Endothelial cell of coronary artery (primary cell): ENCODE measurements around the gene SIRPB2. TPM values are rescaled to one million over a fixed set of nuclear protein-coding genes. Genes with fewer than 3 reads are reported as not detected.

Experiments used
- total RNA-seq: library from RNA; depleted of rRNA; stranded (reverse); fragments of >200 nt; gene quantifications from 2 replicates; pipeline ENCODE4 v1.2.3, GENCODE V29; 2014

The SIRPB2 gene
- 0.47 and 3.2 TPM in 2 replicates for total RNA-seq

DNA sequence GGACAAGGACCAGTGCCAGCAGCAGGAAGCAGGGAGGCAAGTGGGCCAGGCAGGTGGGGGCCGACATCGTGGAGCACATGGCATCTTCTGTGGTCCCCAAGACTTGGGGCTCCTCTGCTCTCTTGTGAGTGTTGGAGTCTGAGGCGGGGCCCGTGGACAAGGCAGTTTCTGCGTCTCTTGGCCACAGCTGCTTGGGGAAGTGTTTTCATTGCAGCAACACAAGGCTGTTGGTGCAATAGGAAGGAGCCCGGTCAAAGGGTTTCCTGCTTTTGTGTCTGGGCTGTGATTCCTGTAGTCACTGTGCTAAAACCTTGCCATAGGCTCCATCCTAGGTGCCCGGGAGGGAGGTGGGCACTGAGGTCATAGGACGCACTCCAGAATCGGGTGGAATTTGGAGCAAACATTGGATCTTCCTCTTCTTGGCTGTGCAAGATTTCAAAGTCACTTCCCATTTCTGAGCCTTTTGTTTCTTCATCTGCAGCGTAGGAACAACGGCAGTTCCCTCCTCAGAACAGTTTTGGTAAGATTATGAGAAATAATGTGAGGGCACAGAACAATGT, at the start of gene SIRPB2:
Gene SIRPB2, minus strand, starts transcription at position 140 of the 560 bp plus-strand sequence. Its CDS starts 61 bp downstream, at position 79.

DNA sequence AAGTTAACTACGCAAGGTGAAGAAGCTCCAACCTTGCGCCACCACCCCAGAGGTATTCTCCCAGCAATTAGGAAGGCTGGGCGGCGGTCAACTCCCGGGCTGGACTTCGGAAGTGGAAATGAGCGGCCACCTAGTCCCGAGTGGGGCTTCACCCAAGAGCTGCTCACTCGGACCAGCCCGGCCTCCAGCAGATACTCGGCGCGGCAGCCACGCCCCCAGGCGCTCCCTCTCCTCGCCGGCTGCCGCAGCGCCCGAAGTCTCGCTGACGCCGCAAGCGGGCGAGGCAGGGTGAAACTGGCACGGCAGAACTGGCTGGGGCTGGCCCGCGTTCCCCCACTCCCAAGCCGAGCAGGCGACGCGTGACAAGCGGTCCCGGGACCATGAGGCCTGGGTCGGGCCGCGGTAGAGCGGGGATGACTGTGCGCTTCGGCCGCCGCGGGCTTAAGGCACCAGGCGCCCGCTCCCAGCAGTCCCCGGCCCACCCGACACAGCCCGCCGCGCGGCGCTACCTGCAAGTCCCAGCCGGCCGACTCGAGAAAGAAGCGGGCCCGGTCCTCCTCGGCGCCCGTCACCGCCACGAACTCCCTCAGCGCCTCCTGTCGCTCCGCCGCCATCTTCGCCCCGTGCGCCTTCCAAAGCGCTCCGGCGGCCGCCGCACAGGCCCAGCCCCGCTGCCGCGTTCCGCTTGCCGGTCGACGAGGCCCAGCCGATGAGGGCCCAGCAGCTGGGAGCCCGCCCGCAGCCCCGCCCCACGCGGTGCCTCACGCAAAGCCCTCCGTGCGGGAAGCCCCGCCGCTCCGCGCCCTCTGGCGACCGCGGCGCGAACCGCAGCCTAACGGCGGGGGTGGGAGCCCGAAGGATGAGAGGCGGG, 24.8 kb downstream of the SIRPB2 start, which contains the start of gene NSFL1C:
Gene NSFL1C, minus strand, starts transcription at position 639 of the 871 bp plus-strand sequence. Its CDS starts 25 bp downstream, at position 614.

Other genes starting within 250 kb of the SIRPB2 start
- gene SNPH, start 225.1 kb downstream of the SIRPB2 start, total RNA-seq = 7.6 and 11.5 TPM in 2 replicates
- 3.2 and 8.1 TPM in 2 replicates for gene SDCBP2, start 162.3 kb downstream of the SIRPB2 start, total RNA-seq
- gene FKBP1A, start 98.4 kb downstream of the SIRPB2 start, total RNA-seq = 269 and 330 TPM in 2 replicates
- 29.2 and 34.0 TPM in 2 replicates for gene NSFL1C, start 24.6 kb downstream of the SIRPB2 start, total RNA-seq
- gene SIRPD, start 66.3 kb upstream of the SIRPB2 start, total RNA-seq = 0.09 TPM in 1 of 2 replicates, not detected in the other
- 0.81 and 1.0 TPM in 2 replicates for gene SIRPB1, start 128.6 kb upstream of the SIRPB2 start, total RNA-seq
- not detected in 2 replicates for gene SIRPG, start 166.4 kb upstream of the SIRPB2 start, total RNA-seq